NCI-H2081 treated with DMSO at 0.1 percent for 48 hours (cell line): ENCODE data around the gene PSMB7.
A peak's percentile ranks its signal among the peaks of the same experiment; 100 is the strongest.
"Not testable (repeated sequence)": the region's sequence is repeated elsewhere in the genome, so short reads cannot be mapped to it uniquely, and the experiment has no call there.

ENCODE experiments used
- DNase-seq: peaks from one replicate; lab custom pipeline; 2025; lab: John Stamatoyannopoulos, UW

Gene PSMB7

DNA sequence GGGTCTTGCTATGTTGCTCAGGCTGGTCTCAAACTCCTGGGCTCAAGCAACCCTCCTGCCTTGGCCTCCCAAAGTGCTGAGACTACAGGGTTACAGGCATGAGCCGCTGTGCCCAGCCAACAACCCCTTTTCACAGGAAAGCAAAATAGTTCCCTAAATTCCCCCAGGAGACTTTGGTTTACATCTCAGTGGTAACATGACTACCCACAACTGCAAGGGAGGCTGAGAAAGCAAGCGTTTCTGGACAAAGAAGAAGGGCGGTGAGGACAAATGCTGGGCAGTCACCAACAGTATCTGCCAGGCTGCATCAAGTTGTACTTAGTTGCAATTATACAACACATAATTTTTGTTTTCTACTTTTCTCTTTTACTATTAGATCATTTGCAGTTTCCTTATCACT is 27.6 kb upstream of the PSMB7 start:
- DNase-seq, result no peak

DNA sequence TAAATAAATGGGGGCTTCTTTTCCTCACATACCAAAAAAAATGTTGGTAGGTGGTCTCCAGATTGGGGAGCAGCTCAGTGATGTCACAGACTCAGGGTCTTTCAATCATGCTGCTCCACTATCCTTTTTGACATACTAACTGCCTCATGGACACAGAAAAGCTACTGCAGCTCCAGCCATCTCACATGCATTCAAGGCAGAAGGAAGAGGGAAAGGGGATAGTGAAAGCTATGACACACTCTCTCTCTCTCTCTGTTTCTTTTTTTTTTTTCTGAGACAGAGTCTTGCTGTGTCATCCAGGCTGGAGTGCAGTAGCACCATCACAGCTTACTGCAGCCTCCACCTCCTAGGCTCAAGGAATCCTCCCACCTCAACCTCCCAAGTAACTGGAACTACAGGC is 27.1 kb upstream of the PSMB7 start:
- DNase-seq, result no peak

DNA sequence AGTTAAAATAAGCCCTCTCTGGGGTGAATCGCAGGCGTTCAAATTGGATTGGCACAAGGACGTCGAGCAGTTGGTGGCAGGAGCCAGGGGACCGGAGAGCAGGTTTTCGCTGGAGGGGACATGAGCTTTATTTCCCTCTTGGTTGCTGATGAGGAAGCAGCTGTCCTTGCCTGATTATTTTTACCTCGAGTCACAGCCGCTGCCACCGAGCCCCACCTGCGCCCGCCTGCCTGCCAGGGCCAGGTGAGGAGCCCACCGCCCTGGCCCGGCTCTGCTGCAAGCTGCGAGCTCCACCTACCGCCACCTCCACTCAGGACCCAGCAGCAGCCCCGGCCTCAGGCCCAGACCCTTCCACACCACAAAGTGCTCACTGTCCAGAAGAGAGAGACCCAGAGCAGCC is 26.0 kb upstream of the PSMB7 start:
- DNase-seq, result no peak

DNA sequence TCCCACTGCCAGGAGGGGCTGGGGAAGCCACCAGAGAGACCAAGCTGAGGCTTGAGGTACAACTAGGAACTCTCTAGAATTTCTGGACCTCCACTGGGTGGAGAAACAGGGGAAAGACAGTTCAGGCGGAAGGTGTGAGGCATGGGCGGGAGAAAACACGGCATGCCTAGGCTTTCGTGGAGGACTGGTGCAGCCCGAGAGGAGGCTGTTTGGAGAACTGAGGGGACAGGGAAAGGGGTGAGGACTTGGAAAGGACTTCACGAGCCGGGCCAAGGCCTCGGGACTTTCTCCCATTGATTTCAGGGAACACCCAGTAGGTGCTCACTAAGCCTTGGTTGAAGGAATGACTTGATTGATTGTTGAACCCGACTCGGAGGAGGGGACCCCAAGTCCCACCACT is 25.5 kb upstream of the PSMB7 start:
- DNase-seq, result no peak

DNA sequence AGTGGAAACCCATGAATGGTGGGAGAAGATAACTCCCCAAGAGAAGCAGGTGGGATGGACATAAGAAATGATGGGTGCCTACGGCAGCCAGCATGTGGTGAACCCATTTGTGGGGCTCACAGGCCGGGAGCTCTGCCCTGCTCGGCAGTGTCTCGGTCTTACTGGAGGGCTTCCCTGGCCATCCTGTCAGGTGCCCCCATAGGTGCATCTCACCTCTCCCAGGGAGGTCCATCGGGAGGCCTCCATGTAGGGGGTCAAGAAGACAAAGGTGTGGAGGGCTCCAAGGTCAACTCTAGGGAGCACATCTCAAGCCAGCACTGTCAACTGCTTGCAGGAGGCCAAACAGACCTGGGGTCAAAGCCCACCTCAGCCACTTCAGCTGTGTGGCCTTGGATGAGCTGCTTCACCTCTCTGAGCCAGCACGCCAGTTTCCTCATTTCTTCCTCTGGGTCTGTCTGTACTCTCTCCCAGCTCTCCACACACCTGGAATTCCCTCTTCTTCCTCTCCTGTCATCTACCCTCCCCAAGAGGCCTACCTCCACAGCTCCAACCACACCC is 24.5 kb upstream of the PSMB7 start:
- no peak for DNase-seq

DNA sequence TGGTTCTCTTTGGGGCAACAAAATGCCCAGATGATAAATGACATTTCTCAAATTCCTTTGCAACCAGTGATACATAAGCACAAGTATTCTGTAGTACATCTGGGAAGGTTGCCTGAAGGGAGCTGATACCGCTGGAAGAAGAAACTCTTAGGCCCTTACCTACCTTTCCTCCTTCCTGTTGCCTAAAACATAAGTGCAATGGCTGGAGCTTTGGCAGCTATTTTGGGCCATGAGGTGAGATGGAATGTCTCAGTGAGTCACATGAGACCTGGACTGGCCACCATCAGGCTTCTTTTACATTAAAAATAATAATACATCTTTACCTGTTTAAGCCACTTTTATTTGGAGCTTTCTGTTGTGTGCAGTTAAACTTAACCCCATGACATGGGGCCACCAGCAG is 23.8 kb upstream of the PSMB7 start:
- DNase-seq, result no peak

DNA sequence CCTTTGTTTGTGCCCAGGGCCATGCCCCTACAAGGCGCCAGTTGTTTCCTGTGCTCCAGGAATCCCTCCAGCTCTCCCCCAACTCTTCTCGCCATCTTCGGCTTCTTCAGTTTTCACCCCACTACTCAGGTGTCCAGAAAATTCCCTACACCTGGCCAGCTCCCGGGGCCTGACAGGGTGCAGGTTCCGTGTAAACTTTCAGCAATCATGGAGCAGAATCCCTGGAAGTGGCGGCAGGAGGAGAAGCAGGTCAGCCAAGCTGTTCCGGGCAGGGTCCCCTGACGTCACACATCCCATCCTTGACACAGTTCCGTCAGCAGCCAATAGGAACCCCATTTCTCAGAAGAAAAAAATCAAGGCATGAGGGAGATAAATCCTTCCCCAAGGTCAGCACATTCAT is 22.8 kb upstream of the PSMB7 start:
- no peak for DNase-seq

DNA sequence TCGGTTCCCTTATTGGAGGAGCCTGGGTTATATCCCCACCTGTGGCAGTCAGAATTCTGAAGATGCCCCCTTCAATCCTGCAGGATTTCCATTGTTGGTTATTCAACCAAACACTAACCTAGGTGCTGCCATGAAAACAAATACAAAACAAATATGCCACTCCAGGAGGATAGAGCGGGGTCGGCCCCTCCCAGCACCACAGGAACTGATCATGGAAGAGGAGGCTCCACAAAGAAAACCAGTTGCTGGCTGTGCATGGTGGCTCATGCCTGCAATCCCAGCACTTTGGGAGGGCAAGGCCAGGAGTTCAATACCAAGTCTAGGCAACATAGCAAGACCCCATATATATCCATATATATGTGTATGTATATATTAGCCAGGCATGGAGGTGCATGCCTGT is 21.8 kb upstream of the PSMB7 start:
- no peak for DNase-seq

DNA sequence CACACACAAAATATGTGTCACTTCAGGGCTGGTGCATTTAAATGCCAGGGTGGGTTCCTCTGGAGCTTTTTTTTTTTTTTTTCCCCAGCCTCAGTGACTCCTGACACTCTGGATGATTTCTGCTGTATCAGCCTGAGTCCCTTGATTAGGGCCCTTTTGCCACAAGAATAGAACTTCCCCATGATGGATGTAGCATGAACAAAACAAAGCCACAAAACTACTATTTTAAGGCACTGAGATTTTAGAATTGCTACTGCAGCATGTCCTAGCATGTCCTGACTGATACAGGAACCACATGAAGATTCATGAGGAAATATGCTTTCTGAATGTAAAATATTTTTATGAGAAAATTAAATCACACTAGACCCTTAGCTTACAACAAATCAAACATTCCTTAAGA is 21.1 kb upstream of the PSMB7 start:
- DNase-seq, result no peak

DNA sequence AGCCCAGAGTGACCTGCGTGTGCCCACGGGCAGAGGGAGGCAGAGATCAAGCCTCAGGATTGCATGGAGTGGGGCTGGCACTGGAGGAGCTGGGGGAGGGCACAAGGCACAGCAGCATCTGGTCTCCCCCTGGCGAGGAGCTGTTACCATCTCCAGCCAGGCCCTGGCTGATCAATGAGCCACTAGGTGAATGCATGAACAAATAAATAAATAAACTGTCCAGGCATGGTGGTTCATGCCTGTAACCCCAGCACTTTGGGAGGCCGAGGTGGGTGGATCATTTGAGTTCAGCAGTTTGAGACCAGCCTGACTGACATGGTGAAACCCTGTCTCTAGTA is 14.3 kb upstream of the PSMB7 start:
- DNase-seq, result no peak

DNA sequence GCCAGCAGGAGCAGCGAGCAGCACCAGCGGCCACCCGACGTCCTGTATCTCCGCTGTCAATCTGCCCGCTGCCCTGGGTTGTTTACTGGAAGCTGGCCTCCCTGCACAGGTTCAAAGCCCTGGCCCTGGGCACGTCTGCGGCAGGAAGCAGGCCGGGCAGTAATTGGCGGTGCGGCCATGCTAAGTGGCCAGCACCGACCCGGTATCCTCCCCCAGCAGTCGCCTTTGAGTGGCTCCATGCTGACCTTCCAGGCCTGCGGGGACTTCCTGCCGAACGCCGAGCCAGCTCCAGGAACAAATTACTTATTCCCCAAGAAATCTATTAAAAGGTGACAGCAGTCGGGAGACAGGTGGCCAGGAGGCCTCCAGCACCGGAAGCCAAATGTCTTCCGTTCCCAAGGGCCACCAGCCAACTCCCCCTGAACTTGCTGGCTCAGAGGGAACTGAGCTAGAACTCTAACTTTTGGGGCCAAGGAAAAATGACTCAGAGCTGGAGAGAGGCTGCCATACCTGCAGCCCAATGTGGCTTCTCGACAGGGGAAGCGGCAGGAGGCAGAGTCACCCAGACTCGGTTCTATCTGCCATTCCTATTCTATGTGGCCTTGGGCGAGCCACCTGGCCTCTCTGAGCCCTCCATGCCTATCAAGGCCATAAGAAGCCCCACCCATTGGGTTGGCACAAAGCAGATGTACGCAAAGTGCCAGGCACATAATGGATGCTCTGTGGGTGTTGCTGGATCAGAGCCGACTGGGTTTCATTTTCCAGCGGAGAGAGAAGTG is 13.7 kb upstream of the PSMB7 start:
- peak; percentile 29 for DNase-seq

DNA sequence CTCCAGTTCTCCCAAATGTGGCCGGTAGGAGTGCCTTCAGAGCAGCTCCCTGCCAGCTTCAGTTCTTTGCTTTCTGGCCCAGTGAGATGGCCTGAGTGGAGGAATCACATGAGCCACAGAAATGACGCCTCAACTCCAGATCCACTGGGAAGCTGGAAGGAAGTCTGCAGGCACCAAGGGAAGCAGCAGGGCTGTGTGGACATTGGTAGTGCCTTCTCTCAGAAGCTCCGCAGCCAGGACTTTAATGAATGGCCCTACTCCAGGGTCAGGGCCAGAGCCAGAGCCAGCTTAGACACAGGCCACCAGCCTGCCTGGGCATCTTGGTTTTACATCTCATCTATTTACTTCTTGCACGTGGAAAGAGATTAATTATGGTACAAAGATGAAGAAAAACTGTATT is 12.0 kb upstream of the PSMB7 start:
- DNase-seq, result no peak

DNA sequence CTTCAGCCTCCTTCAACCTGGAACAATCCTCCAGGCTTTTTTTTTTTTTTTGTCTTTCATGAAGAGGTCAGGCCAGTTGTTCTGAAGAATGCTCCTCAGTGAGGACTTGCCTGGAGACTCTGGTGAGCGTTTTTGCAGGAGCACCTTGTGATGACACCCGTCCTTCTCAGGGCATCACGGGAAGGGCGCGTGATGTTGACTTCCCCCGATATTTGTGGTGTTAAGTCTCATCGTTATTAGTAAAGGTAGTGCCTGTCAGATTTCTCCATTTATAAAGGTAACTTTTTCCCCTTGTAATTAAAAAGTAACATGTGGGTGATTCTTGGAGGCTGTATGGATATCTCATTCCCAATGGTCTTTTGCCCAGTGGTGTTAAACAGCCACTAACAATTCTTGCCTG is 11.1 kb upstream of the PSMB7 start:
- no peak for DNase-seq

DNA sequence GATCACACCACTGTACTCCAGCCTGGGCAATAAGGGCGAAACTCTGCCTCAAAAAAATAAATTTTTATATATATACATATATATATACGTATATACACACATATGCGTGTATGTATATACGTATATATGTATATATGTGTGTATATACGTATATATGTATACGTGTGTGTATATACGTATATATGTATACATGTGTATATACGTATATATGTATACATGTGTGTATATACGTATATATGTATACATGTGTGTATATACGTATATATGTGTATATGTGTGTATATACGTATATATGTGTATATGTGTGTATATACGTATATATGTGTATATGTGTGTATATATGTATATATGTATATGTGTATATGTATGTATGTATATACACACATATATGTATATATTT is 10.5 kb upstream of the PSMB7 start:
- not testable (repeated sequence) for DNase-seq

DNA sequence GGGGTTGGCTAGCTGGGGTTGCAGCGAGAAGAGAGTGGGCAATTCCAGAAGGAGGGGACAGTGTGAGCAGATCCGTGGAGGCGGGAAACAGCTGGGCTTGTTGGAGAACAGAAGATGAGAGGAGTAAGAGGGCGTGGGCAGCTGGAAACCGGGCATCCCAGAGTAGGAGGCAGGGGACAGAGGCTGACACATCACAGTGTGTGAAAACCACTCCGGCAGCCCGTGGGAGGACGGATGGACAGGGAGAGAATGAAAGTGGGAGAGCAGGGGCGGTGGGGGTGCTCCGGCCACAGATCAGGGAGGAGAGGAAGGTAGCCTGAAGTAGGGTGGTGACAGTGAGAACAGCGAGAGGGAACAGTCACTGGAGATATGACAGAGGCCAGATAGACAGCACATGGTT is 8.3 kb upstream of the PSMB7 start:
- DNase-seq, result no peak

DNA sequence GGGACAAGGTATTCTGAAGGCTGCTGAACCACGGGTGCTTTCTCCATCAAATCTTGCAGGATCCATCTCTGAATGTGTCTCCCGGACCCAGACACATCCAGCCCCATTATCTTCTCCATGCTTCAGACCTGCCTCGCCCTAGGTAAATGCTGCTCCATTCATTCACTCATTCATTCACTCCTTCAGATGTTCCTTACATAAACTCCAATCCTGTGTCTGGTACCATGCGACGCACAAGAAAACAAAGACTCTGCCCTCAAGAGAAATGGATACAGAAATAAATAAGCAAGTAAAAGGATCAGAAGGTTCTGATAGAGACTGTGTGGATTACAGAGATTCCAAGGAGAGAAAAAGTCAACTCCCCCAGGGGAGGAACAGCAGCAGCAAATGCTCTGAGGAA is 7.9 kb upstream of the PSMB7 start:
- no peak for DNase-seq

DNA sequence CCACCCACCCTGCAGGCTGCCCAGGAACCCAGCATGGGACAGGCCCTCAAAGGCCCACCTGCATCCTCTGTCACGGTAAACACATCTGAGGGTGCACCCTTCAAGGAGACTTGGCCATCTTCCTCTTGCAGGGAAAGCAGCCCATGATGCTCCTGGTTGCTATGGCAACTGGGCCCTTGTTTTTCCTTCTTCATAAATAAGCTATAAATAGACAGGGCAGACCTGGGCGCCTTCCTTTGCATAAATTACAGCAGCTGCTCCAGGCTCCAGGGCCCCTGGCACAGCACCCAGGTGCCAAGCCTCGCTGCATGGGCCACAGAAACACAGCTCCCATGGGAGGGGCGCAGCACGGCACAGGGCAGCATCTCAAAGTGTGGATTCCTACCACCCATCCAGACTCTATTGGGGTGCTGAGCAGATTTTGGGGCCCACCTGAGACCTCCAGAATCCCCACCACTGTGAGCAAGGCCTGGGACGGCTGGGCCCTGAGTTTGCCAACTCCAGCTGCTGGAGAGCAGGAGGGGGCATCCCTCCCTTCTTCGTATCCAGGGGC is 5.8 kb upstream of the PSMB7 start:
- peak; percentile 83 for DNase-seq

DNA sequence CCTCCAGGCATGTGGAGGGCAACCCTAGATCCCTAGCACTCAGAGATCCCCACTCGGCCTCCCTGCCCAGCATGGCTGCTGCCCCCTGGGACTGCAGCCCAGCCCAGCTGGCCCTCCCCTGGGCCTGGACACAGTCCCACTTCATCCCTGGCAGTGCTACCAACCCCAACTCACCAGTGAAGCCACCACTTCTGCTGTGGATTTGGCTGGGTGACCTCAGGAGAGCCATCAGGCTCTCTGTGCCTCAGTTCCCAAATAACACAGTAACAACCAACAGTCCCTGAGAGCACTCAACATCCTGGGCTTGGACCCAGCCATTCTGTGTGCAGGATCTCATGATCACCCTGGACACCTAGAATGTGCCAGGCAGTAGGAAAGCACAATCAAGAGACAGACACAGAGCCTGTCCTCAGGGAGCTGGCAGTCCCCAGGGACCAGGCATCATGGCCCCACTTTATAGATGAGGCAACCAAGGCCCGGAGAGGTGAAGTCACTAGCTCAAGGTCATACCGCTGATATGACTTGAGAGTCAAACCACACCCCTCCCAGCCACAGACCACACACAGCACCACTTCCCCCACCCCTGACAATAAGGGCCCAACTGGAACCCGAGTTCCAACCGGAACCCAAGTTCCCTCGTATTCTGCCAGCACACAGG is 4.7 kb upstream of the PSMB7 start:
- DNase-seq, result no peak

DNA sequence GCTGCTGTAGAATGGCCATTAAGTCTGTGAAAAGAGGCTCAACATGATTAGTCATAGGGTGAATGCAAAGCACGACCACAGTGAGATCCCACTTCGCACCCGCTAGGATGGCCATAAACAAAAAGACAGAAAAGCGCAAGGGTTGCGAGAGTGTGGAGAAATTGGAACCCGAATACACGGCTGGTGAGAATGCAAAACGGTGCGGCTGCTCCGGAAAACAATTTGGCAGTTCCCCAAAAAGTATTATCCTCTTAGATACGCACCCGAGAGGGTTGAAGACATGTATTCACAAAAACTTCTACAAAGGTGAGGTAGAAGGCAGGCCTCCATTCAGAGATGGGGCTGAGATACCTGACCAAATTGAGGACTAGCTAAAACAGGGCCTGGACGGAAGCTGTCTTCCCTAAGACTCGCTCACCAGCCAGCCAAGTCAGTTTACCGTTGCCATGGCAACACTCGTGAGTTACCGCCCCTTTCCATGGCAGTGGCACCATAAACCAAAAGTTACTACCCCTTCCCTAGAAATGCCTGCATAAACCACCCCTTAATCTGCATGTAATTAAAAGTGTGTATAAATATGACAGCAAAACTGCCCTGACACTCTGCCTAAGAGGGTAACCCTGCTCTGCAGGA is 726 bp upstream of the PSMB7 start:
- no peak for DNase-seq

DNA sequence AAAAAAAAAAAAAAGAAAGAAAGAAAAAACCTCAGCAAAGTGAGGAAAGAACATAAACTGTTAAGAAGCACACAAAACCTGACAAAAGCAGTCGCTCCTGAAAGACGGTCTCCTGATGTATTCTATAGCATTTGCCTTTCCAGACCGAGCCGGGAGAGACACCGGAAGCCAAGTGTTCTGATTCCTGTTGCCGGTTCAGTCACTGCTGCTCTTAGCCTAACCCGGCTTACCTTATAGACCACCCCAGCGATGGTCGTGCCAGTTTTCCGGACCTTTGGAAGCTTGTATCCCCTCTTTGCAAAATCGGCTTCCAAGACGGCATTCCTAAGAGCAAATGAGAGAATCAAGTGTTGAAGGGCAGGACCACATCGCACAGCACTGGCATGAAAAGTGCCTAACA is 630 bp downstream of the PSMB7 start:
- no peak for DNase-seq

DNA sequence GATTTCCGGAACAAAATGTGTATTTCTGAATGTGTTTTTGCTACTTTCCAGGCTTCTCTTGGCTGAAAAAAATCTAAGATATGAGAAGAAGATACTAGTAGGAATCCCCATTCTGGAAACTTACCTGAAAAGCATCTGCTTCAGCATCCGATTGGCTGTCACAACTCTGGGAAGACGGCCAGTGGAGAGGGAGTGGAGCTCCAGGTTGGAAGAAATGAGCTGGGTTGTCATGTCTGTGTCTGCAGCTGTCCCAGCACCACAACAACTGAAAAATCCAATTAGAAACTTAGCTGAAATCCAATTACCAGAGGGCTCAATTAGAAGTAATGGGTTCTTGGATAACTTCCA is 3.0 kb downstream of the PSMB7 start:
- DNase-seq, result no peak

DNA sequence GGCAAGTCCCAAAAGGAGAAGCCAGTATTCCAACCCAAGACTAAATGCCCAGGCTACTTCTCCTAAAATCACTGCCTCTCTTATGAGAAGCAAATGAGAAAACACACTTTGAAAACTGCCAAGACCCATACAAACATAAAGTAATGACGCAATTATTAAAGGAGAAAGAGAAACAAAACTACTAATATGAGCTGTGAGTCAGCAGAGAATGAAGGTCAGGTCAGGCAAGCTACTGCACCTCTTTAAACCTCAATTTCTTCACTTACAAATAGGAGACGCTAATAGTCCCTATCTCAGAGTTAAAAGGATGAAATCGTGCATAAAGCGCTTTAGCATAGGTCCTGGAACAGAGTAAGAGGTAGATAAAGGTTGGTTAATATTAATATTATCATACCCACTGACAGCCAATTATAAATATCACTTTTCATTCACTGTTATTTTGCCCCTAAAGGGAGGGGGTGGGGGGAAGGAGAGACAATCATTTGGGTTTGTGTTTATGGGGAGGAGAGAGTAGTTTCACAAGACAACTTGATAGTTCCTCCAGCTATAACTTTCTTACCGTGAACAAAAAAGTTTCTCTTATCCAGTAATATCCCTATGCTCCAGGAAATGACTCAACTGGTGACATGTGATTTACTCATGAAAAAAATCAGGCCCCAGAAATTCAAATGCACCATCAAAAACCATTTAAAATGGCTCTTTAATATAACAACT is 3.6 kb downstream of the PSMB7 start:
- no peak for DNase-seq
